ENCODE data around the gene CHIC2.

Gene CHIC2

GRCh38 chr4:54011201-54011600 is 53.2 kb downstream of the CHIC2 start:
- DNase-seq (ENCODE audit: low read depth in 2 of 2, low spot score in 1 of 2) = no peak

GRCh38 chr4:54006755-54007154 is 57.6 kb downstream of the CHIC2 start:
- DNase-seq (ENCODE audit: low read depth in 2 of 2, low spot score in 1 of 2) = no peak

GRCh38 chr4:54005475-54005874 is 58.9 kb downstream of the CHIC2 start:
- DNase-seq (ENCODE audit: low read depth in 2 of 2, low spot score in 1 of 2) = no peak

- DNase-seq (ENCODE audit: low read depth in 2 of 2, low spot score in 1 of 2) = no peak
These were observed 59.9 kb downstream of the CHIC2 start for GRCh38 chr4:54004463-54004862.

GRCh38 chr4:54001668-54002365 is 62.6 kb downstream of the CHIC2 start:
- DNase-seq (ENCODE audit: low read depth in 2 of 2, low spot score in 1 of 2) = no peak

- no peak for DNase-seq (ENCODE audit: low read depth in 2 of 2, low spot score in 1 of 2)
These were observed 66.5 kb downstream of the CHIC2 start for GRCh38 chr4:53997898-53998297.

GRCh38 chr4:53994382-53995102 is 69.9 kb downstream of the CHIC2 start:
- DNase-seq (ENCODE audit: low read depth in 2 of 2, low spot score in 1 of 2) = no peak

- DNase-seq (ENCODE audit: low read depth in 2 of 2, low spot score in 1 of 2) = no peak
These were observed 71.6 kb downstream of the CHIC2 start for GRCh38 chr4:53992785-53993184.

- DNase-seq (ENCODE audit: low read depth in 2 of 2, low spot score in 1 of 2) = no peak
These were observed 72.6 kb downstream of the CHIC2 start for GRCh38 chr4:53991821-53992220.

GRCh38 chr4:53990641-53991040 is 73.8 kb downstream of the CHIC2 start:
- DNase-seq (ENCODE audit: low read depth in 2 of 2, low spot score in 1 of 2) = no peak

GRCh38 chr4:53987761-53988171 is 76.6 kb downstream of the CHIC2 start:
- DNase-seq (ENCODE audit: low read depth in 2 of 2, low spot score in 1 of 2) = no peak

GRCh38 chr4:53986062-53986461 is 78.3 kb downstream of the CHIC2 start:
- DNase-seq (ENCODE audit: low read depth in 2 of 2, low spot score in 1 of 2) = no peak

- no peak for DNase-seq (ENCODE audit: low read depth in 2 of 2, low spot score in 1 of 2)
These were observed 82.8 kb downstream of the CHIC2 start for GRCh38 chr4:53981567-53981966.

- DNase-seq (ENCODE audit: low read depth in 2 of 2, low spot score in 1 of 2) = no peak
These were observed 83.3 kb downstream of the CHIC2 start for GRCh38 chr4:53981066-53981465.

GRCh38 chr4:53974561-53974960 is 89.8 kb downstream of the CHIC2 start:
- no peak for DNase-seq (ENCODE audit: low read depth in 2 of 2, low spot score in 1 of 2)

- DNase-seq (ENCODE audit: low read depth in 2 of 2, low spot score in 1 of 2) = no peak
These were observed 96.4 kb downstream of the CHIC2 start for GRCh38 chr4:53967986-53968385.

GRCh38 chr4:53963781-53964180 is 100.6 kb downstream of the CHIC2 start:
- DNase-seq (ENCODE audit: low read depth in 2 of 2, low spot score in 1 of 2) = no peak

GRCh38 chr4:53963336-53963735 is 101.1 kb downstream of the CHIC2 start:
- no peak for DNase-seq (ENCODE audit: low read depth in 2 of 2, low spot score in 1 of 2)

GRCh38 chr4:53962516-53963225 is 101.7 kb downstream of the CHIC2 start:
- no peak for DNase-seq (ENCODE audit: low read depth in 2 of 2, low spot score in 1 of 2)

GRCh38 chr4:53961351-53961750 is 103.1 kb downstream of the CHIC2 start:
- DNase-seq (ENCODE audit: low read depth in 2 of 2, low spot score in 1 of 2) = no peak

GRCh38 chr4:53960843-53961242 is 103.6 kb downstream of the CHIC2 start:
- no peak for DNase-seq (ENCODE audit: low read depth in 2 of 2, low spot score in 1 of 2)

All from stimulated activated CD8-positive, alpha-beta memory T cell treated with anti-CD3 and anti-CD28 coated beads, Interleukin-4, amount 100 ng/mL, for 4 hours (primary cell).